AG09319 (cell line): ENCODE measurements around the gene TMEM94.
A peak's percentile ranks its signal among the peaks of the same experiment; 100 is the strongest.

Source experiments
- DNase-seq: peaks from one replicate; pipeline ENCODE4 v3.0.0-alpha.2; 2010; ENCODE audit warnings: low read depth; ENCODE audit errors: extremely low read depth
- CTCF ChIP-seq: IDR thresholded peaks from 2 replicates; pipeline ENCODE4 v1.5.1; 2011; ENCODE audit warnings: low read depth, mild to moderate bottlenecking, inconsistent platforms, low read length, moderate library complexity

Gene TMEM94

GRCh38 chr17:75504347-75505151 lies 48.1 kb downstream of the TMEM94 start:
- peak; percentile 43 for TF ChIP-seq CTCF
- no peak for DNase-seq

- TF ChIP-seq CTCF, result no peak
- no peak for DNase-seq
These were observed 48.6 kb downstream of the TMEM94 start for GRCh38 chr17:75505152-75505409.

GRCh38 chr17:75505640-75506039 lies 49.2 kb downstream of the TMEM94 start:
- no peak for TF ChIP-seq CTCF
- DNase-seq, result no peak

- no peak for TF ChIP-seq CTCF
- no peak for DNase-seq
These were observed 49.7 kb downstream of the TMEM94 start for GRCh38 chr17:75506134-75506533.

- DNase-seq, result no peak
These were observed 50.5 kb downstream of the TMEM94 start for GRCh38 chr17:75506888-75507287.

GRCh38 chr17:75507733-75508719 lies 51.6 kb downstream of the TMEM94 start:
- no peak for DNase-seq
- no peak for TF ChIP-seq CTCF

More at GRCh38 chr17:75506888-75507287, 50.5 kb downstream of the TMEM94 start:
- TF ChIP-seq CTCF, result no peak

- DNase-seq, result no peak
- TF ChIP-seq CTCF, result no peak
These were observed 52.5 kb downstream of the TMEM94 start for GRCh38 chr17:75508931-75509361.
